Fibroblast of lung (primary cell): Measurements from ENCODE around the gene LUC7L. TPM values are rescaled to one million over a fixed set of nuclear protein-coding genes. Genes with fewer than 3 reads are reported as not detected.

Experiments used
- DNase-seq, 2 donors: peaks; one replicate each; pipeline versions ENCODE4 v3.0.0 to v3.0.0-alpha.2; 2010; ENCODE audit warnings: low read depth in 2 of 2
- H2AFZ ChIP-seq: 2 replicates; pipeline ENCODE4 v1.5.1; 2012; ENCODE audit warnings: low read length, control low read depth, inconsistent platforms
- H3K27ac ChIP-seq: 2 replicates; pipeline ENCODE4 v1.5.1; 2011; ENCODE audit warnings: low read length, control low read depth; ENCODE audit not compliant: insufficient read depth
- H3K27me3 ChIP-seq: 2 replicates; pipeline ENCODE4 v1.5.1; 2011; ENCODE audit warnings: mild to moderate bottlenecking, low read length; ENCODE audit not compliant: control insufficient read depth, insufficient read depth
- H3K36me3 ChIP-seq: 2 replicates; pipeline ENCODE4 v1.5.1; 2011; ENCODE audit warnings: low read length; ENCODE audit not compliant: control insufficient read depth, insufficient read depth
- H3K4me1 ChIP-seq: 2 replicates; pipeline ENCODE4 v1.5.1; 2011; ENCODE audit warnings: low read length; ENCODE audit not compliant: control insufficient read depth, insufficient read depth; ENCODE audit errors: extremely low read depth
- H3K4me2 ChIP-seq: 2 replicates; pipeline ENCODE4 v1.5.1; 2011; ENCODE audit warnings: low read length, control low read depth; ENCODE audit not compliant: insufficient read depth; ENCODE audit errors: extremely low read depth
- H3K4me3 ChIP-seq, 4 experiments: fragments of 200-600 bp in 1 of 4; sonication (generic) in 1 of 4; replicated peaks in 1 of 4; 2 replicates each; pipeline ENCODE4 v1.5.1; 2011 to 2016; ENCODE audit warnings: low read length in 4 of 4, low read depth in 3 of 4, mild to moderate bottlenecking in 3 of 4, control low read depth in 2 of 4, inconsistent platforms in 1 of 4, mixed read lengths in 1 of 4; ENCODE audit not compliant: insufficient read depth in 1 of 4; ENCODE audit errors: control extremely low read depth in 1 of 4
- H3K79me2 ChIP-seq: 2 replicates; pipeline ENCODE4 v1.5.1; 2012; ENCODE audit warnings: mild to moderate bottlenecking, low read length, inconsistent platforms; ENCODE audit not compliant: control insufficient read depth, insufficient read depth
- H3K9ac ChIP-seq: 2 replicates; pipeline ENCODE4 v1.5.1; 2011; ENCODE audit warnings: mild to moderate bottlenecking, low read length, control low read depth; ENCODE audit not compliant: insufficient read depth
- H3K9me3 ChIP-seq: 2 replicates; pipeline ENCODE4 v1.5.1; 2012; ENCODE audit warnings: low read depth, low read length; ENCODE audit not compliant: control insufficient read depth, insufficient read depth
- H4K20me1 ChIP-seq: 2 replicates; pipeline ENCODE4 v1.5.1; 2011; ENCODE audit warnings: low read length; ENCODE audit not compliant: control insufficient read depth, insufficient read depth; ENCODE audit errors: extremely low read depth
- EZH2 ChIP-seq: IDR thresholded peaks from 2 replicates; pipeline ENCODE4 v1.5.1; 2012; ENCODE audit warnings: low read length, control low read depth, mild to moderate bottlenecking; ENCODE audit errors: missing control alignments
- polyA plus RNA-seq, 2 donors: library from polyadenylated mRNA; depleted of rRNA in 1 of 2; stranded (reverse) in 1 of 2; unstranded in 1 of 2; fragments of >200 nt; gene quantifications; 2 replicates each; pipeline ENCODE4 v1.2.1, GENCODE V29; 2011 to 2012; ENCODE audit warnings: missing spikeins in 1 of 2
- total RNA-seq: library from RNA; depleted of rRNA; stranded (reverse); fragments of >200 nt; gene quantifications from 2 replicates; pipeline ENCODE4 v1.2.1, GENCODE V29; 2014
- TF ChIP-seq, protein P1 (sequence below), 2 donors: IDR thresholded peaks in 1 of 2; conservative IDR thresholded peaks in 1 of 2; 1 replicate in 1 of 2; 2 replicates in 1 of 2; pipeline ENCODE4 v1.5.1; 2011 to 2012; ENCODE audit warnings: low read length in 2 of 2, control low read depth in 1 of 2, inconsistent platforms in 1 of 2, low read depth in 1 of 2, mild to moderate bottlenecking in 1 of 2

Gene LUC7L
- total and polyA plus RNA-seq, 2 donors (not counting 1 experiment from before 2014, with no cell fraction given) = 30.9 to 38.0 TPM

GRCh38 chr16:183005-183404 lies 46.2 kb downstream of the LUC7L start:
- H3K27ac ChIP-seq = no peak overlapping the region
- H3K36me3 ChIP-seq = peaks cover 11% of the 10 kb centered on the region
- H3K79me2 ChIP-seq = no peaks in the 10 kb centered on the region
- H3K4me3 ChIP-seq = no peak overlapping the region
- H3K9ac ChIP-seq = no peak overlapping the region
- H3K4me2 ChIP-seq = no peak overlapping the region
- TF ChIP-seq, protein P1, sequence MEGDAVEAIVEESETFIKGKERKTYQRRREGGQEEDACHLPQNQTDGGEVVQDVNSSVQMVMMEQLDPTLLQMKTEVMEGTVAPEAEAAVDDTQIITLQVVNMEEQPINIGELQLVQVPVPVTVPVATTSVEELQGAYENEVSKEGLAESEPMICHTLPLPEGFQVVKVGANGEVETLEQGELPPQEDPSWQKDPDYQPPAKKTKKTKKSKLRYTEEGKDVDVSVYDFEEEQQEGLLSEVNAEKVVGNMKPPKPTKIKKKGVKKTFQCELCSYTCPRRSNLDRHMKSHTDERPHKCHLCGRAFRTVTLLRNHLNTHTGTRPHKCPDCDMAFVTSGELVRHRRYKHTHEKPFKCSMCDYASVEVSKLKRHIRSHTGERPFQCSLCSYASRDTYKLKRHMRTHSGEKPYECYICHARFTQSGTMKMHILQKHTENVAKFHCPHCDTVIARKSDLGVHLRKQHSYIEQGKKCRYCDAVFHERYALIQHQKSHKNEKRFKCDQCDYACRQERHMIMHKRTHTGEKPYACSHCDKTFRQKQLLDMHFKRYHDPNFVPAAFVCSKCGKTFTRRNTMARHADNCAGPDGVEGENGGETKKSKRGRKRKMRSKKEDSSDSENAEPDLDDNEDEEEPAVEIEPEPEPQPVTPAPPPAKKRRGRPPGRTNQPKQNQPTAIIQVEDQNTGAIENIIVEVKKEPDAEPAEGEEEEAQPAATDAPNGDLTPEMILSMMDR (conservative IDR thresholded peaks at IDR 0.05 in 1 of 2, IDR thresholded peaks at IDR 0.05 in 1 of 2; ENCODE audit: low read depth in 1 of 2, low read length in 2 of 2) = no peak
- no peak for TF ChIP-seq EZH2
- H3K4me1 ChIP-seq = peaks cover 6% of the 10 kb centered on the region
- DNase-seq = no peak
- no peaks in the 10 kb centered on the region for H4K20me1 ChIP-seq
- no peaks in the 10 kb centered on the region for H3K9me3 ChIP-seq
- no peak overlapping the region for H2AFZ ChIP-seq
- peaks cover 15% of the 10 kb centered on the region for H3K27me3 ChIP-seq

- no peaks in the 10 kb centered on the region for H3K9me3 ChIP-seq
- no peak overlapping the region for H3K4me2 ChIP-seq
- peaks cover 21% of the 10 kb centered on the region for H3K27me3 ChIP-seq
- DNase-seq = peak in 1 of 2 donors; percentile 16
- no peak overlapping the region for H3K4me3 ChIP-seq
- no peak for TF ChIP-seq EZH2
- TF ChIP-seq, protein P1 (conservative IDR thresholded peaks at IDR 0.05 in 1 of 2, IDR thresholded peaks at IDR 0.05 in 1 of 2; ENCODE audit: low read depth in 1 of 2, low read length in 2 of 2) = peak; percentile 71
- no peak overlapping the region for H3K27ac ChIP-seq
- H4K20me1 ChIP-seq = no peaks in the 10 kb centered on the region
- H3K9ac ChIP-seq = no peak overlapping the region
- peaks cover 8% of the 10 kb centered on the region for H3K36me3 ChIP-seq
- no peak overlapping the region for H2AFZ ChIP-seq
- peaks cover 6% of the 10 kb centered on the region for H3K4me1 ChIP-seq
- no peaks in the 10 kb centered on the region for H3K79me2 ChIP-seq
Measured at GRCh38 chr16:181565-182021, 47.7 kb downstream of the LUC7L start.

- Histone ChIP-seq H3K9ac (no peak overlapping the region), H4K20me1 (no peaks in the 10 kb centered on the region), H3K27ac (no peak overlapping the region), H3K9me3 (no peaks in the 10 kb centered on the region), H3K79me2 (no peaks in the 10 kb centered on the region), H3K36me3 (peaks cover 8% of the 10 kb centered on the region), H3K4me1 (peaks cover 6% of the 10 kb centered on the region), H3K4me2 (peak overlapping the region; percentile 72), H3K27me3 (peaks cover 21% of the 10 kb centered on the region), H3K4me3 (peak overlapping the region in 2 of 4 experiments; percentile 12 to 46), H2AFZ (no peak overlapping the region)
- no peak for TF ChIP-seq EZH2
- TF ChIP-seq, protein P1 (conservative IDR thresholded peaks at IDR 0.05 in 1 of 2, IDR thresholded peaks at IDR 0.05 in 1 of 2; ENCODE audit: low read depth in 1 of 2, low read length in 2 of 2) = no peak
- DNase-seq = peak; percentile 52 to 57
Measured at GRCh38 chr16:180681-181564, 48.3 kb downstream of the LUC7L start.
